IMR-90 (cell line): ENCODE data around the gene QRFP. TPM values are rescaled to one million over a fixed set of nuclear protein-coding genes. Genes with fewer than 3 reads are reported as not detected.

Source experiments
- ATAC-seq: fragments of 200-7000 bp; cut with Tn5 transposase; 2 replicates; pipeline ENCODE4 v1.9.1; 2020; ENCODE audit warnings: low read depth, mild to moderate bottlenecking, moderate library complexity
- BruUV-seq: library from RNA; stranded (reverse); fragments of 400-500 nt; replicated peaks from 2 replicates; lab custom pipeline; 2021; lab: Mats Ljungman, UMichigan
- CTCF ChIA-PET: fragments of 300-600 bp; formaldehyde crosslinking; extraction: SDS; loops from one replicate; lab custom pipeline; 2021; ENCODE audit warnings: antibody characterized with exemption; lab: Yijun Ruan, JAX
- POLR2A ChIA-PET: fragments of 300-600 bp; sonication (Branson Sonifier 250); formaldehyde crosslinking; loops from one replicate; lab custom pipeline; 2022; ENCODE audit warnings: antibody characterized with exemption; ENCODE audit not compliant: unreplicated experiment; lab: Charles Lee
- DNase-seq: peaks from one replicate; pipeline ENCODE4 v3.0.0; 2013
- H2AFZ ChIP-seq: replicated peaks from 2 replicates; pipeline ENCODE3; 2013; ENCODE audit warnings: low read length, mild to moderate bottlenecking; ENCODE audit not compliant: poor library complexity
- H2AK5ac ChIP-seq: 2 replicates; pipeline ENCODE4 v1.6.1; 2013; ENCODE audit warnings: low read depth, low read length, inconsistent platforms
- H2AK9ac ChIP-seq: replicated peaks from 2 replicates; pipeline ENCODE3; 2013; ENCODE audit warnings: mild to moderate bottlenecking, low read depth, low read length, moderate library complexity; ENCODE audit not compliant: poor library complexity
- H2BK120ac ChIP-seq: 2 replicates; pipeline ENCODE4 v1.6.1; 2013; ENCODE audit warnings: low read depth, low read length, inconsistent platforms
- H2BK15ac ChIP-seq: 3 replicates; pipeline ENCODE4 v1.6.1; 2013; ENCODE audit warnings: low read depth, low read length, inconsistent platforms
- H2BK20ac ChIP-seq: 2 replicates; pipeline ENCODE4 v1.6.1; 2013; ENCODE audit warnings: low read depth, mild to moderate bottlenecking, inconsistent platforms, low read length, moderate library complexity
- H2BK5ac ChIP-seq: 2 replicates; pipeline ENCODE4 v1.6.1; 2013; ENCODE audit warnings: mild to moderate bottlenecking, low read depth, low read length, inconsistent platforms; ENCODE audit not compliant: poor library complexity, severe bottlenecking
- H3K14ac ChIP-seq: replicated peaks from 2 replicates; pipeline ENCODE4 v1.6.1; 2013; ENCODE audit warnings: low read depth, low read length, inconsistent platforms
- H3K18ac ChIP-seq: 2 replicates; pipeline ENCODE4 v1.6.1; 2013; ENCODE audit warnings: low read depth, low read length, control low read depth
- H3K23ac ChIP-seq: 2 replicates; pipeline ENCODE4 v1.6.1; 2013; ENCODE audit warnings: low read depth, low read length, inconsistent platforms
- H3K27ac ChIP-seq: 2 replicates; pipeline ENCODE4 v1.5.1; 2013; ENCODE audit warnings: mild to moderate bottlenecking, control low read depth, low read length; ENCODE audit not compliant: insufficient read depth
- H3K27me3 ChIP-seq: 2 replicates; pipeline ENCODE4 v1.6.1; 2013; ENCODE audit warnings: low read length; ENCODE audit not compliant: control insufficient read depth, insufficient read depth
- H3K36me3 ChIP-seq: 2 replicates; pipeline ENCODE4 v1.6.1; 2013; ENCODE audit warnings: low read length, mixed read lengths; ENCODE audit not compliant: control insufficient read depth, insufficient read depth
- H3K4ac ChIP-seq: 2 replicates; pipeline ENCODE4 v1.6.1; 2013; ENCODE audit warnings: low read depth, low read length, inconsistent platforms
- H3K4me1 ChIP-seq: 2 replicates; pipeline ENCODE4 v1.6.1; 2013; ENCODE audit warnings: low read length, mixed read lengths; ENCODE audit not compliant: control insufficient read depth, insufficient read depth
- H3K4me2 ChIP-seq: 2 replicates; pipeline ENCODE4 v1.6.1; 2013; ENCODE audit warnings: low read depth, mild to moderate bottlenecking, control low read depth, low read length, moderate library complexity
- H3K4me3 ChIP-seq: 2 replicates; pipeline ENCODE4 v1.5.1; 2013; ENCODE audit warnings: low read depth, mild to moderate bottlenecking, control low read depth, low read length, moderate library complexity; ENCODE audit not compliant: insufficient read depth
- H3K56ac ChIP-seq: 2 replicates; pipeline ENCODE4 v1.6.1; 2013; ENCODE audit warnings: low read length, inconsistent platforms; ENCODE audit not compliant: insufficient read depth; ENCODE audit errors: extremely low read depth
- H3K79me1 ChIP-seq, 2 experiments: 2 replicates each; pipeline ENCODE4 v1.6.1; 2013; ENCODE audit warnings: low read length in 2 of 2, inconsistent platforms in 1 of 2, low read depth in 1 of 2
- H3K9ac ChIP-seq: 2 replicates; pipeline ENCODE4 v1.6.1; 2013; ENCODE audit warnings: low read depth, low read length, control low read depth
- H3K9me1 ChIP-seq: 2 replicates; pipeline ENCODE4 v1.6.1; 2013; ENCODE audit warnings: low read length, inconsistent platforms; ENCODE audit not compliant: insufficient read depth
- H3K9me3 ChIP-seq: 2 replicates; pipeline ENCODE4 v1.6.1; 2013; ENCODE audit warnings: low read length; ENCODE audit not compliant: control insufficient read depth, insufficient read depth
- H4K20me1 ChIP-seq: 2 replicates; pipeline ENCODE4 v1.6.1; 2013; ENCODE audit warnings: low read length, inconsistent platforms; ENCODE audit not compliant: insufficient read depth
- H4K5ac ChIP-seq: 2 replicates; pipeline ENCODE4 v1.6.1; 2013; ENCODE audit warnings: mild to moderate bottlenecking, low read depth, low read length, control low read depth
- H4K8ac ChIP-seq, 2 experiments: 2 replicates each; pipeline ENCODE4 v1.6.1; 2013; ENCODE audit warnings: low read depth in 2 of 2, low read length in 2 of 2, control low read depth in 1 of 2, inconsistent platforms in 1 of 2
- H4K91ac ChIP-seq: 2 replicates; pipeline ENCODE4 v1.6.1; 2013; ENCODE audit warnings: low read depth, low read length, inconsistent platforms; ENCODE audit not compliant: insufficient read depth
- BHLHE40 ChIP-seq: fragments of 150-350 bp; IDR thresholded peaks from 2 replicates; pipeline ENCODE4 v1.6.1; 2016; ENCODE audit warnings: mild to moderate bottlenecking, low read depth, low read length
- CEBPB ChIP-seq: IDR thresholded peaks from 2 replicates; pipeline ENCODE4 v1.6.1; 2012; ENCODE audit warnings: low read depth, low read length, improper control_type of control experiment
- CHD1 ChIP-seq: IDR thresholded peaks from 2 replicates; pipeline ENCODE4 v1.6.1; 2012; ENCODE audit warnings: low read depth, low read length, improper control_type of control experiment
- FOS ChIP-seq: fragments of 150-350 bp; IDR thresholded peaks from 2 replicates; pipeline ENCODE4 v1.6.1; 2016; ENCODE audit warnings: low read depth, low read length
- MAFK ChIP-seq: IDR thresholded peaks from 2 replicates; pipeline ENCODE4 v1.6.1; 2012; ENCODE audit warnings: low read depth, low read length, improper control_type of control experiment
- MAZ ChIP-seq: IDR thresholded peaks from 2 replicates; pipeline ENCODE4 v1.6.1; 2012; ENCODE audit warnings: low read depth, mild to moderate bottlenecking, low read length, improper control_type of control experiment, moderate library complexity, borderline replicate concordance
- MXI1 ChIP-seq: IDR thresholded peaks from 2 replicates; pipeline ENCODE4 v1.6.1; 2012; ENCODE audit warnings: low read depth, mild to moderate bottlenecking, low read length, moderate library complexity, borderline replicate concordance
- NFE2L2 ChIP-seq: fragments of 150-350 bp; IDR thresholded peaks from 2 replicates; pipeline ENCODE4 v1.6.1; 2016; ENCODE audit warnings: low read depth, mild to moderate bottlenecking, low read length
- POLR2A ChIP-seq: IDR thresholded peaks from 2 replicates; pipeline ENCODE4 v1.6.1; 2012; ENCODE audit warnings: mild to moderate bottlenecking, low read depth, low read length
- RAD21 ChIP-seq: IDR thresholded peaks from 2 replicates; pipeline ENCODE4 v1.6.1; 2012; ENCODE audit warnings: low read length, improper control_type of control experiment
- RCOR1 ChIP-seq: IDR thresholded peaks from 2 replicates; pipeline ENCODE4 v1.6.1; 2012; ENCODE audit warnings: mild to moderate bottlenecking, low read length, improper control_type of control experiment; ENCODE audit not compliant: insufficient replicate concordance
- RFX5 ChIP-seq: IDR thresholded peaks from 2 replicates; pipeline ENCODE4 v1.8.0; 2012; ENCODE audit warnings: low read depth, mild to moderate bottlenecking, low read length, moderate library complexity
- SMC3 ChIP-seq: fragments of 150-350 bp; IDR thresholded peaks from 2 replicates; pipeline ENCODE4 v1.6.1; 2016; ENCODE audit warnings: low read depth, mild to moderate bottlenecking, antibody characterized with exemption, low read length, moderate library complexity
- WGBS, 2 experiments: methylation state at CpG; one replicate each; pipeline versions ENCODE4 v1.1.5 to v1.1.7; 2013; ENCODE audit warnings: missing lambda C conversion rate in 2 of 2; ENCODE audit not compliant: insufficient read length in 1 of 2; ENCODE audit errors: extremely low coverage in 2 of 2; 5-methylcytosine and 5-hydroxymethylcytosine counted together
- dilution Hi-C: fragments of 300-500 bp; cut with HindIII; formaldehyde crosslinking; loops from one replicate; pipeline ENCODE4 v1.14.3; 2018; ENCODE audit warnings: low sequenced_read_pairs; ENCODE audit not compliant: unreplicated experiment
- in situ Hi-C: fragments of 300-500 bp; cut with MboI; formaldehyde crosslinking; loops from 3 replicates; pipeline ENCODE4 v1.14.3; 2019; ENCODE audit warnings: low sequenced_read_pairs, inconsistent platforms, mixed read lengths
- intact Hi-C: fragments of 100-400 bp; cut with micrococcal nuclease; formaldehyde crosslinking; loops from 2 replicates; pipeline ENCODE4 v1.10.0; 2022
- polyA plus RNA-seq, 3 experiments: library from polyadenylated mRNA; depleted of rRNA; stranded (reverse); fragments of >200 nt; gene quantifications; 2 replicates each; pipeline ENCODE4 v1.2.3, GENCODE V29; 2012; ENCODE audit warnings: low replicate concordance in 1 of 3
- total RNA-seq: library from RNA; depleted of rRNA; stranded (reverse); fragments of >200 nt; gene quantifications from 2 replicates; pipeline ENCODE4 v1.2.3, GENCODE V29; 2012
- TF ChIP-seq, protein P1 (sequence below): conservative IDR thresholded peaks from 2 replicates; pipeline ENCODE4 v1.5.1; 2012; ENCODE audit warnings: mild to moderate bottlenecking, low read depth, low read length, improper control_type of control experiment
- TF ChIP-seq, protein P2 (sequence below): fragments of 150-350 bp; IDR thresholded peaks from 2 replicates; pipeline ENCODE4 v1.6.1; 2016; ENCODE audit warnings: low read depth, mild to moderate bottlenecking, low read length, moderate library complexity, borderline replicate concordance
- TF ChIP-seq, protein P3 (sequence below): fragments of 150-350 bp; IDR thresholded peaks from 2 replicates; pipeline ENCODE4 v1.6.1; 2017; ENCODE audit warnings: mild to moderate bottlenecking, antibody characterized with exemption, low read length, low read depth

QRFP gene
- total and polyA plus RNA-seq, 2 of the 4 experiments (the other 2 are of a cell fraction): not detected

DNA sequence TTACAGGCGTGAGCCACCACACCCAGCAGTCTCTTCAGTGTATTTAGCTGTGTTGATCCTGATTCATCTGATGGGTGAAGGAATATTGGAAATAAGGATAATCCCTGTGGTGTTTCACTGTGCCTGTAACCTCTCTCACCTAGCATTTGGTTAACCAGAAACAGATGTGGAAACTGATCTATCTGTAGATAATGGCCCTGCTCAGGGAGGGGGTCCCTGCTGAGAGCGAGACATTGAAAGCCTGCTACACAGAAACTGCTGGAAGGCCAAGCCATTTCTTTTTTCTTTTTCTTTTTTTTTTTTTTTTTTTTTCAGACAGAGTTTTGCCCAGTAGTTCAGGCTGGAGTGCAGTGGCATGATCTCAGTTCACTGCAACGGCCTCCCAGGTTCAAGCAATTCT lies 28.4 kb downstream of the QRFP start:
- peaks cover 44 to 93% of the 10 kb centered on the region in 2 experiments for H3K79me1 ChIP-seq
- in situ Hi-C loops: no loop called here

More for the DNA sequence above, 28.4 kb downstream of the QRFP start:
- H3K27ac ChIP-seq: no peak overlapping the region
- intact Hi-C loops (no loop called here), dilution Hi-C loops (no loop called here)
- peaks cover 52% of the 10 kb centered on the region for H3K36me3 ChIP-seq
- TF ChIP-seq, protein P1, sequence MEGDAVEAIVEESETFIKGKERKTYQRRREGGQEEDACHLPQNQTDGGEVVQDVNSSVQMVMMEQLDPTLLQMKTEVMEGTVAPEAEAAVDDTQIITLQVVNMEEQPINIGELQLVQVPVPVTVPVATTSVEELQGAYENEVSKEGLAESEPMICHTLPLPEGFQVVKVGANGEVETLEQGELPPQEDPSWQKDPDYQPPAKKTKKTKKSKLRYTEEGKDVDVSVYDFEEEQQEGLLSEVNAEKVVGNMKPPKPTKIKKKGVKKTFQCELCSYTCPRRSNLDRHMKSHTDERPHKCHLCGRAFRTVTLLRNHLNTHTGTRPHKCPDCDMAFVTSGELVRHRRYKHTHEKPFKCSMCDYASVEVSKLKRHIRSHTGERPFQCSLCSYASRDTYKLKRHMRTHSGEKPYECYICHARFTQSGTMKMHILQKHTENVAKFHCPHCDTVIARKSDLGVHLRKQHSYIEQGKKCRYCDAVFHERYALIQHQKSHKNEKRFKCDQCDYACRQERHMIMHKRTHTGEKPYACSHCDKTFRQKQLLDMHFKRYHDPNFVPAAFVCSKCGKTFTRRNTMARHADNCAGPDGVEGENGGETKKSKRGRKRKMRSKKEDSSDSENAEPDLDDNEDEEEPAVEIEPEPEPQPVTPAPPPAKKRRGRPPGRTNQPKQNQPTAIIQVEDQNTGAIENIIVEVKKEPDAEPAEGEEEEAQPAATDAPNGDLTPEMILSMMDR: no peak
- TF ChIP-seq SMC3 (no peak), CEBPB (no peak), RCOR1 (no peak), RFX5 (no peak), NFE2L2 (no peak), RAD21 (no peak), MXI1 (no peak), MAZ (no peak), BHLHE40 (no peak), FOS (no peak), POLR2A (no peak), CHD1 (no peak), MAFK (no peak)
- TF ChIP-seq, protein P2, sequence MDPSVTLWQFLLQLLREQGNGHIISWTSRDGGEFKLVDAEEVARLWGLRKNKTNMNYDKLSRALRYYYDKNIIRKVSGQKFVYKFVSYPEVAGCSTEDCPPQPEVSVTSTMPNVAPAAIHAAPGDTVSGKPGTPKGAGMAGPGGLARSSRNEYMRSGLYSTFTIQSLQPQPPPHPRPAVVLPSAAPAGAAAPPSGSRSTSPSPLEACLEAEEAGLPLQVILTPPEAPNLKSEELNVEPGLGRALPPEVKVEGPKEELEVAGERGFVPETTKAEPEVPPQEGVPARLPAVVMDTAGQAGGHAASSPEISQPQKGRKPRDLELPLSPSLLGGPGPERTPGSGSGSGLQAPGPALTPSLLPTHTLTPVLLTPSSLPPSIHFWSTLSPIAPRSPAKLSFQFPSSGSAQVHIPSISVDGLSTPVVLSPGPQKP: no peak
- TF ChIP-seq, protein P3, sequence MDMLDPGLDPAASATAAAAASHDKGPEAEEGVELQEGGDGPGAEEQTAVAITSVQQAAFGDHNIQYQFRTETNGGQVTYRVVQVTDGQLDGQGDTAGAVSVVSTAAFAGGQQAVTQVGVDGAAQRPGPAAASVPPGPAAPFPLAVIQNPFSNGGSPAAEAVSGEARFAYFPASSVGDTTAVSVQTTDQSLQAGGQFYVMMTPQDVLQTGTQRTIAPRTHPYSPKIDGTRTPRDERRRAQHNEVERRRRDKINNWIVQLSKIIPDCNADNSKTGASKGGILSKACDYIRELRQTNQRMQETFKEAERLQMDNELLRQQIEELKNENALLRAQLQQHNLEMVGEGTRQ: no peak
- no peak overlapping the region for H4K8ac ChIP-seq
- no peaks in the 10 kb centered on the region for H3K27me3 ChIP-seq
- H2BK15ac ChIP-seq: no peak overlapping the region
- no peak overlapping the region for H3K23ac ChIP-seq
- H3K18ac ChIP-seq: no peak overlapping the region
- DNase-seq (no peak), ATAC-seq (no peak)
- H2AFZ ChIP-seq: no peak overlapping the region
- no peak overlapping the region for H3K4me3 ChIP-seq
- H2BK5ac ChIP-seq: no peak overlapping the region
- ChIA-PET POLR2A (no interaction called here), CTCF (interaction anchor here (1.2 kb wide), 1 partner anchor 100 kb away, joined by 3 read pairs; no protein-coding TSS in a partner anchor)
- peaks cover 64% of the 10 kb centered on the region for H4K20me1 ChIP-seq
- H3K4me2 ChIP-seq: no peak overlapping the region
- H4K5ac ChIP-seq: no peak overlapping the region
- H2BK20ac ChIP-seq: no peak overlapping the region
- WGBS, 2 experiments: 100% methylated on average over 1 of the region's 3 CpGs; no CpG with 5 or more reads in 1 of the 2 experiments
- no peaks in the 10 kb centered on the region for H3K9me1 ChIP-seq
- H3K14ac ChIP-seq: no peak overlapping the region
- H3K9ac ChIP-seq: no peak overlapping the region
- H3K56ac ChIP-seq: no peak overlapping the region
- H3K4ac ChIP-seq: no peak overlapping the region
- no peak overlapping the region for H2BK120ac ChIP-seq
- no peaks in the 10 kb centered on the region for H3K9me3 ChIP-seq
- peaks cover 3% of the 10 kb centered on the region; the same call in 1 of the 2 replicates for H3K4me1 ChIP-seq
- H2AK9ac ChIP-seq: no peak overlapping the region
- no peak overlapping the region for H4K91ac ChIP-seq
- H2AK5ac ChIP-seq: no peak overlapping the region
- no TSS peak for BruUV-seq
